Measurements from ENCODE around the gene BNIPL.

BNIPL gene, protein sequence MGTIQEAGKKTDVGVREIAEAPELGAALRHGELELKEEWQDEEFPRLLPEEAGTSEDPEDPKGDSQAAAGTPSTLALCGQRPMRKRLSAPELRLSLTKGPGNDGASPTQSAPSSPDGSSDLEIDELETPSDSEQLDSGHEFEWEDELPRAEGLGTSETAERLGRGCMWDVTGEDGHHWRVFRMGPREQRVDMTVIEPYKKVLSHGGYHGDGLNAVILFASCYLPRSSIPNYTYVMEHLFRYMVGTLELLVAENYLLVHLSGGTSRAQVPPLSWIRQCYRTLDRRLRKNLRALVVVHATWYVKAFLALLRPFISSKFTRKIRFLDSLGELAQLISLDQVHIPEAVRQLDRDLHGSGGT

DNA sequence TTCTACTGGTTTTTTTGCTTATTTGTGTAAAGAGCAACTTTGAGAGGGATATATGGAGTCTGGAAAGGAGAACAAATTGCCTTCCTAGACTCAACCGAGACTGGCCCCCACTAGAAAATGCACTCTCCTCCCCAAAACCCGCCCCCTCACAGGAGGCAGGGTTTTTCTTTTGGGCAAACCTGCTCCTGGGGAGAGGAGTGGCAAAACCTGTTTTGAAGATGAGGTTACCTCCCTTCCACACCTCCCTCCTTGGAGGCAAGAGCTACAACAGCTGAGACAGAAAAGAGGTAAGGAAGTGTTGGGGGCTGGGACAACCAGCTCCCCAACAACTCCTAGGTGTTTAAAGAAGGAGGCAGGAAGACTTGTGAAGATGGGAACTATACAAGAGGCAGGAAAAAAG, at the start of gene BNIPL:
TSS of gene BNIPL (plus strand) at position 231 of the 400 bp plus-strand sequence. CDS start at position 371, 140 bp downstream.
- no peak for DNase-seq (ENCODE audit: low read depth)

- DNase-seq (ENCODE audit: low read depth), result no peak
These were observed 48.5 kb upstream of the BNIPL start for GRCh38 chr1:150987924-150988323.

DNA sequence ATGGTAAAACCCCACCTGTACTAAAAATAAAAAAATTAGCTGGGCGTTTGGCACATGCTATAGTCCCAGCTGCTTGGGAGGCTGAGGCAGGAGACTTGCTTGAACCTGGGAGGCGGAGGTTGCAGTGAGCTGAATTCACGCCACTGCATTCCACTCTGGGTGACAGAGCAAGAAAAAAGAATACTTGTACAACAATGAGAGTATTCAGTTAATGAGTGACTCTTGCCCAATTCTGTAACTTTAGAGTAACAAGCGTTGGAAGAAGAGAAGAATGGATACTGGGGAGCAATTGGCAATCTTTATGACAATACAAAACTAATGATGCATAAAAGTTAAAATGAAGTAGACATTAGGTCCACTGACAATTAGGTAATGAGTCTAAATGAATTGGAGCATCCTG, 43.8 kb upstream of the BNIPL start:
- no peak for DNase-seq (ENCODE audit: low read depth)

DNA sequence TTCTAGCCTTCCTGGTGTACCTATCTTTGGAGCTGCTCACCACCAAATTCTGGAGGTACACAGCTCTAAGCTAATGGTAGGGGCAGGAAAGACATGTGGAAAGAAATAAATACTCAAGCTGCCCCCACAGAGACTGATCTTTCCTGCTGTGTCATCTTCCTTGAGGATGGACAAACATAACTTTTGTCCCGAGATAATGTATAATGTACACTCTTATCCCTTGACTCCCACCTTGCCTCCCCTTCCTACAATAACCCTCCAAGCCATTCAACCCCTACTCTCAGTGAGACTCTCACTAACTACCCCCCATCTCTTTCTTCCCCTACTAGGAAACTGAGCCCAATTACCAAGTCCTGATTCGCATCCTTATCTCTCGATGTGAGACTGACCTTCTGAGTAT, 42.1 kb upstream of the BNIPL start:
- DNase-seq (ENCODE audit: low read depth), result no peak

DNA sequence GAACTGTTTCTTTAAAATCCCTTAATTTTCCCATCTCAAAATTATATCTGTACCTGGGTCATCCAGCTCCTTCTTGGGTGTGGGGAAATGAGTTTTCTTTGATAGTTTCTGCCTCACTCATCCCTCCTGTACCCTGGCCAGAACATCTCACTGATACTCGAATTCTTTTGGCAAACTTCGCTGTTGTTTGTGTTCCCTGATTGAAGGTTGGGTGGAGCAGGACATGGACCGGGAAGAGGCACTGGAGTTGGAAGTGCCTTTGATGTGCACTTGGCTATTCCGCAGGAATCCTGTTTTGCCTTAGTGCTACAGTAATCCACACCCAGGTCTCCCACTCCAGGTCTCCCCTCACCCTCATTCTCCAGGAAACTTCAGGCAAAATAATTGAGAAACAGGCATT, 40.9 kb upstream of the BNIPL start:
- no peak for DNase-seq (ENCODE audit: low read depth)

DNA sequence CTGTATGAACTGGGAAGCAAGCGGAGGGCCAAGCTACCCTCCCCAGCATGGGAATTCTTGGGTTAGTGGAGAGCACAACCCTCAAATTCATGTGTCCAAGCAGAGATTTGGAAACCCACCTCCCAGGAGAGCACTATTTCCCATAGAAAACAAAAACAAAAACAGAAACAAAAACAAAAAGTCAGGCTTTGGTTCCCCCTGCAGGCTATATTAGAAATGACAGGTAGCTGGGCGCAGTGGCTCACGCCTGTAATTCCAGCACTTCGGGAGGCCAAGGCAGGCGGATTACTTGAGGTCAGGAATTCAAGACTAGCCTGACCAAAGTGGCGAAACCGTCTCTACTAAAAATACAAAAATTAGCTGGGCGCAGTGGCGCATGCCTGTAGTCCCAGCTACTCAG, 40.5 kb upstream of the BNIPL start:
- DNase-seq (ENCODE audit: low read depth), result peak; percentile 65

DNA sequence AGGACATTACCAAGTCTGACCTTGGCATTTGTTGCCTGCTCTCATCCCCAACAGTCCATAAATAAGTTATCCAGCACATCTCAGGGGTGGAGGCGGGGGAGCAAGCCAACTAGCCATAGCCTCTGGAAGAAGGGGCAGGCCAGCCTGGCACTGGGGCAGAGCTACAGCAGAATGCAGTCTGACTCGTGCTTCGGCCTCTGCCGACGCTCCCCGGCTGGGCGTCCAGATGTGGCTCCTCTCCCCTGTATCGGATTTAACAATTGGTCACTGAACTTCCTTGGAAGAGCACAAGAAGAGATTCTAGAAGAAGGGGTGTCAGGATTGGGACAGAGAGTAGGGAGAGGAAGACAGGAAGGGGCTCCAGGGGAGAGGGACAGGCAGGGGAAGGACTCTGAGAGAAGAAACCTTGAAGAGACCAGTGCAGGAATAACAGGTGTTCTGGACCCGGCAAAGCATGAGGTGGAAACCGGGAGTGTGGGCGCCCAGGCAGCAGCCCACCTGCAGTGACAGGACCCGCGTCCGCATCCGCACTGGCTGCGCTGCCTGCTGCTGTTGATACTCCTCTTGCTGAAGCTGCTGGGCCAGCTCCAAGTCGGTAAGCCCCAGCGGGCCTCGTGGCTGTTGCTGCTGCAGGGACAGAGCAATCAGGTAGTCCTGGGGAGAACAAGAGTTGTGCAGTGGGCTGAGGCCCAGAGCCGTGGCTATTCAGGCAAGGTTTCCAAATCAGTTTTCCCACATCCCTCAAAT, 39.1 kb upstream of the BNIPL start:
- no peak for DNase-seq (ENCODE audit: low read depth)

DNA sequence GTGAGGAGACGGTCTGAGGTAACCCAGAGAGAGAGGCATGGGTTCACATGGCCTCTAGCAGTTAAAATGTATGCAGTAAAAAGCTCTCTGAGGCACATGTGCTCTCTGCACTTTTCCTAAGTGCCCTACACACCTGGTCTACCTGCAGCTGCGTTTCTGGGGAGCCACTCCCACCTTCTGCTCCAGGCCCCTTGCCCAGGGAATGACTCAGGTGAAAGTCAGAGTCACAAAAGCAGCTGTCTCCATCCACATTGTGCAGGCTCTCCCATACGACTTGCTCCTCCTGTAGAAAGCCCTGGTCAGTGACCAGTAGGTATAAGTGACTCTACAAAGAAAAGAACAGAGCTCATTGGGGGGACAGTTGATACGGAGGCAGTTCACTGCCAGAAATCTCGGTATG, 38.4 kb upstream of the BNIPL start:
- no peak for DNase-seq (ENCODE audit: low read depth)

GRCh38 chr1:150999051-150999674, 37.2 kb upstream of the BNIPL start:
- DNase-seq (ENCODE audit: low read depth), result peak; percentile 70

DNA sequence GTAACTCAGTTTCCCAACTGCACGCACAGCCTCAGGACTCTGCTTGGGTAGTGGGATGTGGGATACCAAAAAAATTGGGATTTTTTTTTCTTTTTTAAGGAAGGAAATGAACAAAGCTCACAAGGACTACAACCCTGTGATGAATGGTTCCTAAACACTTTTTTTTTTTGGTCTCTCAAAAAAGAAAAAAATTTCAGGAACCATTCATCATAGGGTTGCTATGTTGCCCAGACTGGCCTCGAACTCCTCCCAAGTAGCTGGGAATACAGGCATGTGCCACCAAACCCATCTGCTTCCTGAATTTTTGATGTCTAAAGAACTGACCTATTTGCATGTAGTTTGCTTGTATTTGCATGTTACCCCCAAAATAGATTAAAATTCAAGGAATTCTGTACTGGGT, 36.5 kb upstream of the BNIPL start:
- no peak for DNase-seq (ENCODE audit: low read depth)

- DNase-seq (ENCODE audit: low read depth), result no peak
These were observed 36.0 kb upstream of the BNIPL start for GRCh38 chr1:151000408-151000807.

DNA sequence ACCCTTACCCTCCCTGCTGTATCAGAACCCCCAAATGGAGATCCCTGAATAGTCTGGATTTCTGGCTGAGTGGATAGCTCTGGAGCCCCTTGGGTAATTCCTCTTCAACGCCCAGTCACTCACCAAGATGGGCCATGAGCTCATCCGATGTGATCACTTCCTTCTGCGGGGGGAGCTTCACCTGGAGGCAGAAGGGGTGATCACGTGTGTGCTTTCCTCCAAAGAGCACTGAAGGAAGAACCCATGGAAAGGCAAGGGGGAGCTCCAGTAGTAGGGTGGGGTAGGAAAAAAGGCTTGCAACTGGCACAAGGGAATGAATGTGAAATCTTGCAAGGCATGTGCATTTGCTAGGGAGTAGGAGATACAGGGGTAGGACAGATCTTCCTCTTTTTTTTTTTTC, 34.8 kb upstream of the BNIPL start:
- no peak for DNase-seq (ENCODE audit: low read depth)

- no peak for DNase-seq (ENCODE audit: low read depth)
These were observed 34.3 kb upstream of the BNIPL start for GRCh38 chr1:151002051-151002450.

DNA sequence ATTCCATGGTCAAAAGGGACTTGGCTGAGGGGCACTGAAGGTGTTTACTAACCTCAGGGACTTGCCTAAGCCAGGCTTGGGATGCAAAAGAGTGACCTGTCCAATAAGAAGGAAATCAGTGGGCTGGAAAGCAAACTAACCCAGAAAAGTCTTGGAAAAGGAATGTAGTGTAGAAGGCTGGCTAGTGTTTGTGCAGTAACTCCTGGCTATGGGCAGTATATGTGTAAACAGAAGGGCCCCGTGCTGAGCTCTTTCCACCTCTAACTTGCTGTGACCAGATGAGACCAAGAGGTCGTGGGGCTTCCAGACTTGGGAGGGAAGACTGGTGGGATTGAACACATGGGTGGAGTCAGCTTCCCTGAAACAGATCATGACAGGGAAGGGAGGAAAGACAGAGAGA, 33.8 kb upstream of the BNIPL start:
- DNase-seq (ENCODE audit: low read depth), result no peak

- no peak for DNase-seq (ENCODE audit: low read depth)
These were observed 33.2 kb upstream of the BNIPL start for GRCh38 chr1:151003180-151003579.

GRCh38 chr1:151005729-151006319, 30.6 kb upstream of the BNIPL start:
- no peak for DNase-seq (ENCODE audit: low read depth)

GRCh38 chr1:151006327-151007052, 29.9 kb upstream of the BNIPL start, which contains the start of gene MINDY1:
Gene MINDY1 (minus strand): TSS chr1:151006902. CDS start chr1:151002617, 4,285 bp downstream.
- DNase-seq (ENCODE audit: low read depth), result peak; percentile 88

GRCh38 chr1:151007853-151008243, 28.5 kb upstream of the BNIPL start:
- no peak for DNase-seq (ENCODE audit: low read depth)

- DNase-seq (ENCODE audit: low read depth), result peak; percentile 92
These were observed 27.9 kb upstream of the BNIPL start, which contains the start of gene PRUNE1 for GRCh38 chr1:151008244-151009205. Gene PRUNE1 (plus strand): TSS chr1:151008449. CDS start chr1:151008633, 184 bp downstream.

GRCh38 chr1:151009206-151009587, 27.2 kb upstream of the BNIPL start:
- DNase-seq (ENCODE audit: low read depth), result peak; percentile 60

All from amniotic epithelial cell (primary cell).